Measurements from ENCODE around the gene C1QTNF6.

- no peak for TF ChIP-seq GATA3 (IDR thresholded peaks at IDR 0.05; ENCODE audit: low read depth, low read length)
- TF ChIP-seq GATA2 (IDR thresholded peaks at IDR 0.05; ENCODE audit: low read depth, low read length) = no peak
Observed at GRCh38 chr22:37215890-37216289, 27.8 kb upstream of the C1QTNF6 start.
